GM18867 (cell line): Measurements from ENCODE around the gene PRTN3.
"Not testable (repeated sequence)": the region's sequence is repeated elsewhere in the genome, so short reads cannot be mapped to it uniquely, and the experiment has no call there.

ENCODE experiments used
- ATAC-seq: cut with Tn5 transposase; IDR thresholded peaks from one replicate; pipeline ENCODE4 v1.9.1; 2021; ENCODE audit warnings: mild to moderate bottlenecking, moderate library complexity; ENCODE audit not compliant: unreplicated experiment

The PRTN3 gene

DNA sequence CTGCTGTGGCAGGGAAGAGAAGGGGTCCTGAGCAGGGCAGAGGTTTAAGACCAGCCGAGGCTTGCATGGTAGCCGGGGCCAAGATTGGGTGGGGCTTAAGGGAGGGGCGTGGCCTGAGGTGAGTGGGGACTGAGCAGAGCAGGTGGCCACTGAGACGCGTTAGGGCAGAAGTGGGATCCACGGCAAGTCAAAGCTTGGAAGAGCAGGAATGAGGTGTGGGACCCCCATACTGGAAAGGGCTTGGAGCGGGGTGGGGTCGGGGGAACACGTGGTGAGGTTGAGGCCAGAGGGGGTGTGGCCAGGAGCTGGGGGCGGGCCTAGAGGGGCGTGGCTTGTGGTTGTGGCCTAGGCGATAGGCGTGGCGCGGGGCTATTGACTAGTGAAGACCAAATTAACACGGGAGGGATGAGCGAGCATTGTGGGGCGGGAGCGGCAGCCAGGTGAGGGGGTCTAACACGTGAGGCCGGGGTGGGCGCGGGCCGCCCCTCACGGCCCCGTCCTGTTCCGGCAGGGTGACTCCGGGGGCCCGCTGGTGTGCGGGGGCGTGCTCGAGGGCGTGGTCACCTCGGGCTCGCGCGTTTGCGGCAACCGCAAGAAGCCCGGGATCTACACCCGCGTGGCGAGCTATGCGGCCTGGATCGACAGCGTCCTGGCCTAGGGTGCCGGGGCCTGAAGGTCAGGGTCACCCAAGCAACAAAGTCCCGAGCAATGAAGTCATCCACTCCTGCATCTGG lies 21.9 kb downstream of the PRTN3 start:
- ATAC-seq, result no peak

DNA sequence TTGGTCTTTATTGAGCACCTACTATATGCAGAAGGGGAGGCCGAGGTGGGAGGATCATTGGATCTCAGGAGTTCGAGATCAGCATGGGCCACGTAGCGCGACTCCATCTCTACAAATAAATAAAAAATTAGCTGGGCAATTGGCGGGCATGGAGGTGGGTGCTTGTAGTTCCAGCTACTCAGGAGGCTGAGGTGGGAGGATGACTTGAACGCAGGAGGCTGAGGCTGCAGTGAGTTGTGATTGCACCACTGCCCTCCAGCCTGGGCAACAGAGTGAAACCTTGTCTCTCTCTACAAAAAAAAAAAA lies 22.5 kb downstream of the PRTN3 start:
- no peak for ATAC-seq

DNA sequence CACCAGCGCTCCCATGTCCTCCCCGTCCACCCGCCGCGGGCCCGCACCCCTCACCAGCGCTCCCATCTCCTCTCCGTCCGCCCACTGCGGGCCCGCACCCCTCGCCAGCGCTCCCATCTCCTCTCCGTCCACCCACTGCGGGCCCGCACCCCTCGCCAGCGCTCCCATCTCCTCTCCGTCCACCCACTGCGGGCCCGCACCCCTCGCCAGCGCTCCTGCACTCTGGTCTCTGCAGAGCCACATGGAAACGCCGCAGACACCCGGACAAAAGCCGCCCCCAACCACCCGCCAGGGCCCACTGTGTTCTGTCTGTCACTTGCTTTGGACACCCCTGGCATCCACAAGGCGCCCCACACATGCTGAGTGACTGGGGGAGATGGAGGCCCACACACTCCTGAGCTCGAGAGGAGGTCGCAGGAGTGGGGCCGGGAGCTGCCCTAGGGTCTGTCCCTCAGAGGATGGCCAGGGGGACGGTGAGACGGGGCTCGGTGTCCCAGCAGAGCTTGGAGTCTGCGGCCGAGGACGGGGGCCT lies 26.0 kb downstream of the PRTN3 start:
- no peak for ATAC-seq

- no peak for ATAC-seq
Measured at GRCh38 chr19:867301-867793, 26.5 kb downstream of the PRTN3 start.

DNA sequence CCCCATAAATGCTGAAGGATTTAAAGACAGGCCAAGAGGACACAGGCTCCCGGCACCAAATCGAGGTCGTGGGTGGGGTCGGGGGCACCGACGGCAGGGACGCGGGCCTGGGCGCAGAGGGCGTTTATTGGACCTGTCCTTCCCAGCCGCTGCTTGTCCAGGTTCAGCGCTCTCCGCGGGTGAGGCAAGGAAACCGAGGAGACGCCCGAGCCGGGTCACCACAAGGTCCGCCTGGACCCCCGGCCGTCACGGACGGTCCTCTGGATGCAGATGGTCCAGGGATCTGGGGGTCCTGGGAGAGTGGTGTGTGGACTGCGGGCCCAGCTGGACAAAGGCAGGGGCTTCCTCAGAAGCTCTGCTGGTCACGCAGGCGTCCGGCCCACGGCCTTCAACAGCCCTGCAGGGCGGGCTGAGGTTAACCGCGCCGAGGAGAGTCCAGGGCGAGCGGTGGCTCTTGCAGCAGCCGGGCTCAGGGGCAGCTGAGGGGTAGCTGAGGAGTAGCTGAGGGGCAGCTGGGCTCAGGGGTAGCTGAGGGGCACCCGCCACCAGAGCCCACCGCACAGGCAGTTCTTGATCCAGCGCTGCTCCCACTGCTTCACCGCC lies 27.2 kb downstream of the PRTN3 start:
- ATAC-seq, result no peak

DNA sequence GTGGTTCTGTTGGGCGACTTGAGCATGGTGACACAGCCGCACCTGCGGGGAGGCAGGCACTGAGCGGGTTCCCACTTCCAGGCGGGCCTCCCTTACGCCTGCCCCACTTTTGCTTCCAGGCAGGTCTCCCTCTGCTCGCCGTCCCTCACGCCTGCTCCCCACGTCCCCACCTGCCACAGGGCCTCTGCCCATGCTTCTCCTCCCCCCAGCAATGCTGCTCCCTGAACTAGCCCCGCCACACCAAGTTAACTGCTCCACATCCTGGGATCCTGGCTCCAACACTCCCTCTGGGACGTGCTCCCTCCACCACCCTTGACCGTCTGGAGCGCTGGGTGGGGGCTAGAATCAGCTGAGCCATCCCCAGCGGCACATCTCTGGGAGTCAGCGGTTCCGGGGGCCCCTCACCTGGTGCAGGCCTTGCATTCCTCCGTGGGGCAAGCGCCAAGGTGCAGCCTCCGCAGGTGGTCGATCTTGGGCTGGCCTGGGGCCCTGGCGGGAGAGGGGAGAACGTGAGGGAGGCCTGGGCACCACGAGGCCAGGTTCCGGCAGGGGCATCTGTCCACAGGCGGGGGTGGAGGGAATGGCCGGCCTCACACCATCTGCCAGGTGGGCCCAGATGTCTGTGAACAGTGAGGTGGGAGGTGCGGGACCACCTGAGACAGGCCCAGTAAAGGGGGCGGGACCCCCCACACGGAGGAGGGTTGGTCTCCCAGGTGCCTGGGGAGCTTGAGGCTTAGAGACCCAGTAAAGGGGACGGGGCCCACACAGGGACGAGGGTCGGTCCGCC lies 27.9 kb downstream of the PRTN3 start:
- no peak for ATAC-seq

DNA sequence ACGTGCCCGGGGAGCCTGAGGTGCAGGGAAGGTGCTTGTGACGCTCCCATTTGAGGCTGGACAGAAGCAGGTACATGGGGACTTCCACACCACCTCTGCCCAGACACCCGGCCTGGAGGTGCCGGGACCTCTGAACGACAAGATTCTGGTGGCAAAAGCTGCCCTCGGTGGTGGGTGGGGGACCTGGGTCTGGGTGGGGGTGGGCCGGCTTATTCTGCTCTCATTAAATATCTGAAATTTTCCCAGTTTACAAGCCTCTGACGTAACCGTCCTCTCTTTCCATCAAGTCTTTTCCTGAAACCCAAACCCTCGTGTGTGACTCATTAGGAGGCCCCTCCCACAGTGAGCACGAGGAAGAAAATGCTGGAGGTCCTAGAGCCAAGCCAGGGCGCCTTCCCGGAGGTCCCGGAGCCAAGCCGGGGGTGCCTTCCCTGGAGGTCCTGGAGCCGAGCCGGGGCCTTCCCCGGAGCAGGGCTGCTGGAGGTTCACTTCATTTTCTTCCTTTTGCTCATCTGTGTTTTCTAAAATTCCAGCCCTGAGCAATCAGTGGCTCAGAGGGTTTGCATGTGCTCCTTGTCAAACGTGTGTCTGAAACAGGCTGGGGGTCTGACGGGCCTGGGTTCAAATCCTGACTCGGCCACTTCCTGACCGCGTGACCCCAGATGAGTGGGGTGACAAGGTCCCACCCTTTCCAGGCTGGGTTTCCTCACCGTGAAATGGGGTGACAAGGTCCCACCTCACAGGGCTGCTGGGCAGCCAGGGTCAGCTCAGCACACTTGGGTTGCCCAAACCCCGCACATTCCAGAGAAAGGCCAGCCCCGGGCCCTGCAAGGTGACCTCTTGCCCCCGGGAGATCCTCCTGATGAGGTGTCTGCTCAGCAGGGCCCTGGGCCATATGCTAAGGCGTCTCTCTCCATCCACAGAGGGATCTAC lies 28.7 kb downstream of the PRTN3 start:
- ATAC-seq, result no peak

GRCh38 chr19:870314-870713 lies 29.5 kb downstream of the PRTN3 start:
- ATAC-seq, result no peak

GRCh38 chr19:870963-871401 lies 30.2 kb downstream of the PRTN3 start:
- no peak for ATAC-seq

DNA sequence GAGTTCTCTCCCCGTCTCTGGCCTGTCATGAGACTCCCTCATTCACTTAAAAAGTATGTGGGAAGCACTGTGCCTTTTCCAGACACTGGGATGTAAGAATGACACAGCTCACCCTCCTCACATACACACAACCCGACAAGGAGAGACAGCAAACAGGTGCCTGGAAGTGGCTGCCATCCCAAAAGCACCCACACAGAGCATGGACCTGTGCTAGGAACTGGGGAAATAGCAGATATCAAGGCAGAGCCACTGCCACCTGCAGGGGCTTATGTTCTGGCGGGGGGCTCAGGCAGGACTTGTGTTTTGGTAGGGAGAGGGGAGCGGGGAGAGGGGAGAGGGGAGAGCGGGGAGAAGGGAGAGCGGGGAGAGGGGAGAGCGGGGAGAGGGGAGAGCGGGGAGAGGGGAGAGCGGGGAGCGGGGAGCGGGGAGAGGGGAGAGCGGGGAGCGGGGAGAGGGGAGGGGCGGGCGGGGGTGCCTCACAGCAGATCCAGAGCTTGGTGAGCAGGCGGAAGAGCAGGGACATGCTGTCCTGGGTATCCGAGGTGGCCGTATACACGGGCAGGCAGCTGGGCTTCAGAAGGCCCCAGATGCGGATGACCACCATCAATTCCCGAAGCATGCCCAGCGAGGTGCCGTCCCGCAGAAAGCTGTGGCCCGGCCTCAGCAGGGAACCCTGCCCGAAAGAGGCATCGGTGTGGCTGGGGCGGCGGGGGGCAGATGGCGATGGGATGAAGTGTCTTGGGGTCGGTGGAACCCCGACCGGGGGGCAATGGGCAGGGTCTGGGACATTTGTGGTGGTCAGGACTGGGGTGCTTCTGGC lies 30.9 kb downstream of the PRTN3 start:
- ATAC-seq, result no peak

DNA sequence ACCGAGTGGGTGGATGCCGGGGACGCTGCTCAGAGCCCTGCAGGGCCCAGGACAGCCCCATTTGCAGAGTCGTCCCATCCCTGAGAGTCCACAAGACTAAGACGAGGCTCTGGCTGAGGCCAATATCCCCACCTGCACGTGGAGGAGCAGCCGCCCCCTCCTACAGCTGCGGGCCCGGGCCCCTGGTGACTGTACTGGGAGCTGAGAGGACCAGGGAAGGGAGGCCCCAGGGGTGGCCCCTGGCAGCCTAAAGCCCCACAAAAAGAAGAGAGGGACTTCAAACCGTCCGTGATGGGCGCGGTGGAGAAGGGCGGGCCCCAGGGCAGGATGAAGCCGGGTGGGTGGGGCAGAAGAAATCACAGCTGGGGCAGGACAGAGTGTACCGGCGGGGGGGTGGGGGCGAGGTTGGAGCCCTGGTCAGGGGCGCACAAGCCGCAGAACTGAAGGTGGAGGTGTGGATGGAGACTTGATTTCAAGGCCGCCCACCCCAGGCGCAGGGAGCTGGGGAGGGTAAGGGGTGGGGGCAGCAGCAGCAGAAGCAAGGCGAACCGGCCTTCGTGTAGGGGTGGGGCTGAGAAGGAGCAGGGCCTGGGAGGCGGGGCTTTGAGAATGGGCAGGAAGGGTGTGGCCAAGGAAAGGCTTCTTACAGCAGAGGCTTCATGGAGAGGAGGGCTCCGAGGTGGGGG lies 31.6 kb downstream of the PRTN3 start:
- peak; percentile 49 for ATAC-seq

- peak; percentile 39 for ATAC-seq
Measured at GRCh38 chr19:873084-873483, 32.3 kb downstream of the PRTN3 start.

- ATAC-seq, result peak; percentile 5
Measured at GRCh38 chr19:873561-874041, 32.8 kb downstream of the PRTN3 start.

GRCh38 chr19:875265-875879 lies 34.6 kb downstream of the PRTN3 start:
- ATAC-seq, result no peak

- ATAC-seq, result no peak
Measured at GRCh38 chr19:876089-876488, 35.3 kb downstream of the PRTN3 start.

DNA sequence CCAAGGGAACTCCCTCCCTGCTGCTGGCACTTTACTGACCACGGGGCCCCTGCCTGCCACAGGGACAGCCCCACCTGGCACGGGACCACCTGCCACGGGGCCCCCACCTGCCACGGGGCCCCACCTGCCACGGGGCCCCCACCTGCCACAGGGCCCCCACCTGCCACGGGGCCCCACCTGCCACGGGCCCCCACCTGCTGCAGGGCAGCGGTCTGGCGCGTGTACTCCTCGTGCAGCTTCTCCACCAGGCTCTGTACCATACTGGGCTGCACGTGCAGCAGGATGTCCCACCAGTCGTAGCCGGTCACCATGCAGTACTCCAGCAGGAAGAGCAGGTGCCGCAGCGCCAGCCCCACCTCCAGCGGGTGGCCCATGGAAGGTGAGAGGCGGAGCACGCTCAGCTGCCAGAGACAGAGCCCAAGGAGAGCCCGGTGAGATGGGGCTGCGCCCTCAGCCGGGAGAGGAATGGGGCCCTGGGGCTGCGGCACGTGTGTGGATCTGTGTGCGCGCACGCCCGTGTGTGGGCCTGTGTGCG lies 36.0 kb downstream of the PRTN3 start:
- ATAC-seq, result no peak

DNA sequence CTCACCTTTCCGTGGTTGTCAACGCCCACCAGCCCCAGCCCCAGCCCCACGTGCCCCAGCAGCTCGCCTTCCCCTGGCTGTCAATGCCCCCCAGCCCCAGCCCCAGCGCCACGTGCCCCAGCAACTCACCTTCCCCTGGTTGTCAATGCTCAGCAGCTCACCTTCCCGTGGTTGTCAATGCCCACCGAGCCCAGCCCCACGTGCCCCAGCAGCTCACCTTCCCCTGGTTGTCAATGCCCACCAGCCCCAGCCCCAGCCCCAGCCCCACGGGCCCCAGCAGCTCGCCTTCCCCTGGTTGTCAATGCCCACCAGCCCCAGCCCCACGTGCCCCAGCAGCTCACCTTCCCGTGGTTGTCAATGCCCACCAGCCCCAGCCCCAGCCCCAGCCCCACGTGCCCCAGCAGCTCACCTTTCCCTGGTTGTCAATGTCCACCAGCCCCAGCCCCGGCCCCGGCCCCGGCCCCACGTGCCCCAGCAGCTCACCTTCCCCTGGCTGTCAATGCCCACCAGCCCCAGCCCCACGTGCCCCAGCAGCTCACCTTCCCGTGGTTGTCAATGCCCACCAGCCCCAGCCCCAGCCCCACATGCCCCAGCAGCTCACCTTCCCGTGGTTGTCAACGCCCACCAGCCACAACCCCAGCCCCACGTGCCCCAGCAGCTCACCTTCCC lies 37.3 kb downstream of the PRTN3 start:
- not testable (repeated sequence) for ATAC-seq
